Osteoblast (primary cell): ENCODE measurements around the gene C1orf74. TPM values are rescaled to one million over a fixed set of nuclear protein-coding genes. Genes with fewer than 3 reads are reported as not detected.

Experiments used
- DNase-seq: peaks from one replicate; pipeline ENCODE4 v3.0.0; 2011; ENCODE audit warnings: low spot score, mixed read lengths; ENCODE audit not compliant: insufficient read length; ENCODE audit errors: missing footprints
- H2AFZ ChIP-seq: 2 replicates; pipeline ENCODE4 v1.6.0; 2011; ENCODE audit warnings: mild to moderate bottlenecking, low read length
- H3K27ac ChIP-seq: 2 replicates; pipeline ENCODE4 v1.5.1; 2011; ENCODE audit warnings: mild to moderate bottlenecking, low read depth, low read length, moderate library complexity
- H3K27me3 ChIP-seq: 2 replicates; pipeline ENCODE4 v1.6.0; 2012; ENCODE audit warnings: mild to moderate bottlenecking, control low read depth, inconsistent platforms, low read length, moderate library complexity; ENCODE audit not compliant: insufficient read depth
- H3K36me3 ChIP-seq: 2 replicates; pipeline ENCODE4 v1.5.1; 2011; ENCODE audit warnings: mild to moderate bottlenecking, low read length, control low read depth, moderate library complexity; ENCODE audit not compliant: insufficient read depth
- H3K4me1 ChIP-seq: 2 replicates; pipeline ENCODE4 v1.5.1; 2011; ENCODE audit warnings: mild to moderate bottlenecking, low read length, control low read depth, moderate library complexity; ENCODE audit not compliant: insufficient read depth
- H3K4me2 ChIP-seq: 2 replicates; pipeline ENCODE4 v1.6.0; 2011; ENCODE audit warnings: mild to moderate bottlenecking, low read length; ENCODE audit not compliant: insufficient read depth
- H3K4me3 ChIP-seq: fragments of 200-600 bp; sonication (generic); 3 replicates; pipeline ENCODE4 v1.5.1; 2012; ENCODE audit warnings: mild to moderate bottlenecking, low read length, inconsistent platforms; ENCODE audit not compliant: insufficient read depth
- H3K79me2 ChIP-seq: 2 replicates; pipeline ENCODE4 v1.6.0; 2012; ENCODE audit warnings: mild to moderate bottlenecking, low read length, control low read depth, inconsistent platforms; ENCODE audit not compliant: insufficient read depth
- H3K9me3 ChIP-seq: 2 replicates; pipeline ENCODE4 v1.5.1; 2011; ENCODE audit warnings: low read depth, low read length, control low read depth
- H4K20me1 ChIP-seq: 2 replicates; pipeline ENCODE4 v1.6.0; 2012; ENCODE audit warnings: mild to moderate bottlenecking, low read length, control low read depth; ENCODE audit not compliant: insufficient read depth
- CTCF ChIP-seq: IDR thresholded peaks from 2 replicates; pipeline ENCODE4 v1.5.1; 2011; ENCODE audit warnings: mild to moderate bottlenecking, low read depth, low read length, moderate library complexity; ENCODE audit errors: extremely low read depth
- total RNA-seq: library from RNA; depleted of rRNA; stranded (reverse); fragments of >200 nt; gene quantifications from 2 replicates; pipeline ENCODE4 v1.2.3, GENCODE V29; 2012

C1orf74 gene
- total RNA-seq, 1 donor: 2.5 TPM

- Histone ChIP-seq H3K4me2 (peak within 1 kb of the TSS; percentile 83), H3K9me3 (no peaks in the 10 kb centered on the region), H2AFZ (peak within 1 kb of the TSS; percentile 97), H3K4me1 (peaks cover 30% of the 10 kb centered on the region), H4K20me1 (no peaks in the 10 kb centered on the region), H3K4me3 (peak within 1 kb of the TSS; percentile 71), H3K79me2 (no peaks in the 10 kb centered on the region), H3K27ac (peak within 1 kb of the TSS; percentile 24), H3K36me3 (no peaks in the 10 kb centered on the region), H3K27me3 (peaks cover 8% of the 10 kb centered on the region)
- DNase-seq: peak; percentile 90
- TF ChIP-seq CTCF: no peak
These were observed 21.8 kb upstream of the C1orf74 start, which contains the start of gene IRF6 for GRCh38 chr1:209805875-209806760. Gene IRF6 (minus strand): TSS chr1:209806142. CDS start chr1:209801413, 4,729 bp downstream.

- DNase-seq: no peak
- Histone ChIP-seq H3K4me1 (peaks cover 32% of the 10 kb centered on the region), H3K9me3 (no peaks in the 10 kb centered on the region), H3K4me3 (peak overlapping the region; percentile 71), H3K27ac (no peak overlapping the region), H2AFZ (peak overlapping the region; percentile 97), H3K27me3 (peaks cover 11% of the 10 kb centered on the region), H4K20me1 (no peaks in the 10 kb centered on the region), H3K4me2 (no peak overlapping the region), H3K79me2 (no peaks in the 10 kb centered on the region), H3K36me3 (no peaks in the 10 kb centered on the region)
- TF ChIP-seq CTCF: no peak
These were observed 21.0 kb upstream of the C1orf74 start for GRCh38 chr1:209805341-209805781.

- no peak for DNase-seq
- no peak overlapping the region for H3K4me2 ChIP-seq
- H4K20me1 ChIP-seq: no peaks in the 10 kb centered on the region
- no peaks in the 10 kb centered on the region for H3K36me3 ChIP-seq
- peaks cover 30% of the 10 kb centered on the region for H3K4me1 ChIP-seq
- no peak overlapping the region for H3K4me3 ChIP-seq
- H3K27me3 ChIP-seq: peaks cover 11% of the 10 kb centered on the region
- H3K27ac ChIP-seq: no peak overlapping the region
- H3K9me3 ChIP-seq: no peaks in the 10 kb centered on the region
- TF ChIP-seq CTCF: no peak
- no peak overlapping the region for H2AFZ ChIP-seq
- H3K79me2 ChIP-seq: no peaks in the 10 kb centered on the region
These were observed 19.2 kb upstream of the C1orf74 start for GRCh38 chr1:209803568-209803967.

GRCh38 chr1:209802780-209803152 lies 18.4 kb upstream of the C1orf74 start:
- no peak for TF ChIP-seq CTCF
- no peaks in the 10 kb centered on the region for H3K9me3 ChIP-seq
- H3K27ac ChIP-seq: no peak overlapping the region
- H3K4me3 ChIP-seq: no peak overlapping the region
- H3K36me3 ChIP-seq: no peaks in the 10 kb centered on the region
- no peak overlapping the region for H3K4me2 ChIP-seq
- H3K27me3 ChIP-seq: peaks cover 11% of the 10 kb centered on the region
- H3K79me2 ChIP-seq: no peaks in the 10 kb centered on the region
- no peak for DNase-seq
- H4K20me1 ChIP-seq: no peaks in the 10 kb centered on the region
- H2AFZ ChIP-seq: no peak overlapping the region
- peaks cover 26% of the 10 kb centered on the region for H3K4me1 ChIP-seq
